Heart right ventricle (tissue), 16 donors: ENCODE results near the gene SENP3. TPM values are rescaled to one million over a fixed set of nuclear protein-coding genes. Genes with fewer than 3 reads are reported as not detected.

Source experiments
- ATAC-seq, 8 donors: fragments of 200-7000 bp; cut with Tn5 transposase; one replicate each; pipeline ENCODE4 v1.9.1; 2020; ENCODE audit warnings: mild to moderate bottlenecking in 8 of 8, moderate library complexity in 8 of 8, moderate number of reproducible peaks in 1 of 8
- DNase-seq, 2 donors: peaks; one replicate each; pipeline ENCODE4 v3.0.0-alpha.2; 2020
- H3K27ac ChIP-seq, 10 donors: fragments of 200-600 bp; sonication (generic) in 2 of 10; one replicate each; pipeline versions ENCODE4 v1.5.0 to v1.8.0; 2020 to 2022; ENCODE audit warnings: mild to moderate bottlenecking in 3 of 10
- H3K27me3 ChIP-seq, 7 donors: fragments of 200-600 bp; one replicate each; pipeline ENCODE4 v1.8.0; 2021 to 2022; ENCODE audit warnings: mild to moderate bottlenecking in 2 of 7
- H3K36me3 ChIP-seq, 9 donors: fragments of 200-600 bp; sonication (generic) in 1 of 9; one replicate each; pipeline versions ENCODE4 v1.5.0 to v1.8.0; 2020 to 2022; ENCODE audit warnings: mild to moderate bottlenecking in 2 of 9
- H3K4me1 ChIP-seq, 9 donors: fragments of 200-600 bp; sonication (generic) in 1 of 9; one replicate each; pipeline versions ENCODE4 v1.5.0 to v1.8.0; 2020 to 2022; ENCODE audit warnings: mild to moderate bottlenecking in 4 of 9
- H3K4me3 ChIP-seq, 10 donors: fragments of 200-600 bp; sonication (generic) in 2 of 10; one replicate each; pipeline versions ENCODE4 v1.5.0 to v1.8.0; 2020 to 2022; ENCODE audit warnings: mild to moderate bottlenecking in 7 of 10, moderate library complexity in 2 of 10
- H3K9me3 ChIP-seq, 11 donors: fragments of 200-600 bp in 10 of 11; sonication (generic) in 2 of 11; one replicate each; pipeline versions ENCODE4 v1.5.0 to v1.8.0; 2013 to 2022; ENCODE audit warnings: mild to moderate bottlenecking in 2 of 11, control low read depth in 1 of 11, moderate library complexity in 1 of 11
- CTCF ChIP-seq, 9 donors: fragments of 200-600 bp; sonication (generic) in 2 of 9; IDR thresholded peaks; one replicate each; pipeline versions ENCODE4 v1.5.0 to v1.8.0; 2021 to 2022; ENCODE audit warnings: antibody characterized with exemption in 9 of 9, mild to moderate bottlenecking in 5 of 9, moderate library complexity in 1 of 9
- WGBS, 2 donors: extraction: QIAGEN DNeasy Blood & Tissue Kit; methylation state at CpG; one replicate each; pipeline ENCODE4 v1.1.7; 2013; ENCODE audit warnings: inconsistent platforms in 1 of 2; 5-methylcytosine and 5-hydroxymethylcytosine counted together
- intact Hi-C, 10 donors: fragments of 100-400 bp; cut with DNase I; formaldehyde crosslinking; loops; one replicate each; pipeline versions ENCODE4 v1.11.1 to v1.14.2; 2022
- polyA plus RNA-seq, 2 donors: library from polyadenylated mRNA; stranded (reverse); fragments of 200-250 nt; gene quantifications; one replicate each; pipeline ENCODE4 v1.2.3, GENCODE V29; 2013
- total RNA-seq, 10 donors: library from RNA; stranded (reverse); fragmentation: NEBNext Ultra II Directional in 3 of 10; extraction: Animal tissue kit (Norgen Biotek cat#: 25700) in 3 of 10; gene quantifications; one replicate each; pipeline versions ENCODE4 v1.2.1 to v1.2.4, GENCODE V29; 2021 to 2023
- donor health status: Arrhythmogenic right ventricular cardiomyopathy.
- donor health status: ischemic (EF 13 %, LVEDD 7.1; RV severe dilation, severe dysfunction).
- donor health status: healthy with polysubstance abuse.
- donor health status: DM: no; HTN: yes; CAD: no.
- donor health status: DM: no; HTN: no; CAD: no.
- donor health status: ischemic (EF 25% LVEDD 6.9; RV normal size, moderate dysfunction).
- donor health status: ischemic (EF 25% LVEDD 5.7; RV mildly dilated, moderate dysfunction).
- donor health status: healthy.
- donor health status: DM: yes; HTN: yes; CAD: no.
- donor health status: Ischemic cardiomyopathy.
- donor health status: ischemic (EF 35%, LVEDD 5.7; RV mildly dilated, moderate dysfunction).
- donor health status: nonischemic (EF 11% LVEDD 7.7; RV severe dilation, severe dysfunction).
- donor health status: DM: yes; HTN: yes; CAD: no.
- donor health status: PGD.
- donor health status: ischemic (EF 29% LVEDD 5.4; RV normal size, mild dysfunction).
- donor health status: nonischemic (EF 23%, LVEDD 6.1; RV moderate dilation, normal function).

Gene SENP3
- total and polyA plus RNA-seq, 12 donors = 22.4 to 46.6 (median 28.3) TPM

- intact Hi-C loops = loop anchor here in 2 of 10 donors (2.0 to 5.0 kb wide), 2 partner anchors 72 to 73 kb away; partner anchors contain the start of genes TP53 (in 2 of the 2) and WRAP53 (in 1 of the 2)
Measured at GRCh38 chr17:7614425-7615264, 52.9 kb downstream of the SENP3 start, which contains the start of gene FXR2. Gene FXR2, minus strand, starts transcription at chr17:7614897. Its CDS starts 365 bp downstream, at chr17:7614532.

GRCh38 chr17:7615265-7615747, 53.6 kb downstream of the SENP3 start:
- peak overlapping the region in 9 of 10 donors; percentile 24 to 93 (median 57) for H3K4me3 ChIP-seq
- peak overlapping the region in 9 of 10 donors; percentile 79 to 98 (median 88) for H3K27ac ChIP-seq
- H3K27me3 ChIP-seq = no peaks in the 10 kb centered on the region
- intact Hi-C loops = loop anchor here in 1 of 10 donors (2.0 kb wide), 1 partner anchor 71 kb away; the partner anchor contains the start of gene TP53
- H3K9me3 ChIP-seq = no peaks in the 10 kb centered on the region
- peaks cover 2 to 45% (median 34%) of the 10 kb centered on the region in 9 donors for H3K4me1 ChIP-seq
- DNase-seq (no peak), ATAC-seq (no peak)
- peaks cover 0 to 14% (median 5%) of the 10 kb centered on the region in 9 donors for H3K36me3 ChIP-seq
- no peak for TF ChIP-seq CTCF (IDR thresholded peaks at IDR 0.05)
- WGBS, 2 donors = 6 to 9% methylated on average over 28 of the region's 28 CpGs

More at GRCh38 chr17:7614425-7615264, 52.9 kb downstream of the SENP3 start, which contains the start of gene FXR2:
- DNase-seq (peak; percentile 99 to 100), ATAC-seq (peak; percentile 97 to 99 (median 99))
- Histone ChIP-seq H3K4me3 (peak within 1 kb of the TSS; percentile 45 to 96 (median 88)), H3K27ac (peak within 1 kb of the TSS; percentile 76 to 98 (median 92)), H3K4me1 (peaks cover 2 to 52% (median 34%) of the 10 kb centered on the region in 9 donors), H3K27me3 (no peaks in the 10 kb centered on the region), H3K36me3 (peaks cover 0 to 17% (median 5%) of the 10 kb centered on the region in 9 donors), H3K9me3 (no peaks in the 10 kb centered on the region)
- WGBS, 2 donors = 1% methylated on average over 73 to 92 of the region's 93 CpGs
- peak in 8 of 9 donors; percentile 58 to 84 (median 72) for TF ChIP-seq CTCF (IDR thresholded peaks at IDR 0.05)

- intact Hi-C loops = no loop called here
Measured at GRCh38 chr17:7618608-7619007, 56.9 kb downstream of the SENP3 start.

More at GRCh38 chr17:7618608-7619007, 56.9 kb downstream of the SENP3 start:
- Histone ChIP-seq H3K4me1 (peaks cover 0 to 12% (median 5%) of the 10 kb centered on the region in 9 donors), H3K27ac (no peak overlapping the region), H3K9me3 (no peaks in the 10 kb centered on the region), H3K4me3 (no peak overlapping the region), H3K36me3 (no peaks in the 10 kb centered on the region), H3K27me3 (no peaks in the 10 kb centered on the region)
- TF ChIP-seq CTCF (IDR thresholded peaks at IDR 0.05) = no peak
- 74 to 77% methylated on average over 5 of the region's 5 CpGs for WGBS, 2 donors
- ATAC-seq = no peak
- no peak for DNase-seq
